GM18508 (cell line): ENCODE data around the gene MKKS.

ENCODE experiments used
- ATAC-seq: cut with Tn5 transposase; IDR thresholded peaks from one replicate; pipeline ENCODE4 v1.9.1; 2021; ENCODE audit warnings: moderate number of reproducible peaks; ENCODE audit not compliant: insufficient read depth, unreplicated experiment

Gene MKKS

DNA sequence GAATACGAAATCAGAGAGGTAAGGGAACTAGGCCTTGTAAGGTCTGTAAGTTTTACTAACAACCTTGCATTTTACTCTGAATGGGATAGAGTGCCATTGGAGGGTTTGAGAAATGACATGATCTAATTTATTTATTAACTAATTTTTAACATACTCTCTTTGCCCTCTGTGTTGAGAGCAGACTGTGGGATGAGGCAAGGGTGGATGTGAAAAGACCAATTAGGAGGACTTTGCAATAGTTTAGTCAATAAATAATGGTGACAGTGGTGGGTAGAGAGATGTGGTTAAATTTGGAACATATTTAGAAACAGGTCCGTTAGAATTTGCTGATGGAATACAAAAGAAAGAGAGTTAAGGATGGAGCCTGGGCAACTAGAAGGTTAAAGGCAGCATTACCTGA lies 60.0 kb downstream of the MKKS start:
- ATAC-seq: no peak

DNA sequence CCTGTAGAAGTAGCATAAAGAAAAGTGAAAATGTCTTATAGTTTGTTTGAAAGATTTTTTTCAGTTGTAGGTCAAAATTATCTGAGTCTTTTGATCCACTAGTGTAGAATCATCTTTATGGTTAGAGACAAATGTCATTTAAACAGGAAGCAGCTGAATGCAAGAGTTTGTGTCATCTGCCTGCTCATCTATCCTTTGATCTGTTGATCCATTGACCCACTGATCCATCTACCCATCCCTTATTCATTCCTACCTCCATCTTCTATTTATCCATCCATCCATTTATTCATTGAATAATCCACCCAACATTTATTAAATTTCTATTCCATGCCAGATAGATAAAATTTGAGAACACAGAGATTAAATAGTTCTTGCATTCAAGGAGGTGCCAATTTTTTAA lies 62.6 kb downstream of the MKKS start:
- ATAC-seq: no peak

DNA sequence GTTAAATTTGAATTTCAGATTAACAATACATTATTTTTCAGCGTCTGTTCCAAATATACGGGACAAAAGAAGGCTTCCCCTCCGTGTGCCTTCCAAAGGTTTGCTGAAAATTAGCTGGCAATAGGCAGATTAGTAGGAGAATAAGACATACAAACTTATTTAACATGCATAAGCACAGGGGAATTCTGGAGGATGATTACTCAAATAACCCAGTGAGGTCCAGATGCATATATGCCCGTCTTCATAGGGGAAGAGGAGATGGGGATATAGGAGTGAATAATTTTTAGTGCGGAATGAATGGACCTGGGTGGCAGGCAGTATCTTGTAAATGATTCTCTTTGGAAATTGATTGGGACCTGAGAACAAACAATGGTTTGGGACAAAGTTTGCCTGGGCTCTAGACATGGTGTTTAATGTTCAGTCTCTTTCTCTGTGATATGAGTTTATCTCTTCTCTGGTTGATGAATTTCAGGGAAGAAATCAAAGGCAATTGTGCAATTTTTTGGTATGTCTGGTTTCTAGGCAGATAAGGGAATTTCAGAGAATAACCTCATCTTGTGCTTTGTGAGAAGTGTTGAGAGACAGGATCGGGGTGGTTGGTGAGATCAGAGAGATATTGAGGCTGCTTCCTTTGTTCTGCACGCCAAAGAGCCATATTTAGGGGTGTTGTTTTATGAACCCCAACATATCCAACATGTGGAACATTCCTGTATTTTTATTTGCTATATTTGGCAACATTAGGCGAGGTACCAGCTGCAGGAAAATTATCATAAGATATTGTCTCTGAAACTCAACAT lies 63.7 kb downstream of the MKKS start:
- no peak for ATAC-seq

DNA sequence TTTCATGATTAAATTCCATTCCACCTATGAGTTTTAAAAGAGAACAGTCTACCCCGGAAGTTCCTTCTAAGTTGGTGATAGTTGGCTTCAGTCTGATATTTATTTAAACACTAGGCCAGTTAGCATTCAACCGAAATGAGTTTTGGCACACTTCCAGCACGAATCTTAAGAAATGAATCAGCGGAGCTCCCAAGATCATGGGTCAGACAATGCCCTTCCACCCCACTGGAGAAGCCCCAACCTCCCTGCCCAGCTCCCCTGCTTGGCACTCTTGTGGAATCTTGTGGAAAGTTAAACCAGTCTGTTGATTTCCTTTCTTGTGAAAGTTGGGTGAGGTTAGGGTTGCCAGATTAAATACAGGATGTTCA lies 64.3 kb downstream of the MKKS start:
- no peak for ATAC-seq

DNA sequence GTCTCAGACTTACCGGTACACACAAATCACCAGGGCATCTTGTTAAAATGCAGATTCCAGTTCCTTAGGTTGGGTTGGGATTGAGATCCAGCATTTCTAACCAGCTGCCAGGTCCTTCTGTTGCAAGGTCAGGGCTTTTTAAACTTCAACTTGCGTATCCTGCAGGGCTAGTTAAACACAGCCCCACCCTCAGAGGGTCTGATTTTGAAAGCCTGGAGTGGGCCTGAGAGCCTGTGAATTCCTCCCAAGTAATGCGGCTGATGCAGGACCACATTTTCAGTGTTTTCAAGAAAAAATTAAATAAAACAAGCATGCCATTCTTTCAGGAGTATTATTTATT lies 65.3 kb downstream of the MKKS start:
- no peak for ATAC-seq

DNA sequence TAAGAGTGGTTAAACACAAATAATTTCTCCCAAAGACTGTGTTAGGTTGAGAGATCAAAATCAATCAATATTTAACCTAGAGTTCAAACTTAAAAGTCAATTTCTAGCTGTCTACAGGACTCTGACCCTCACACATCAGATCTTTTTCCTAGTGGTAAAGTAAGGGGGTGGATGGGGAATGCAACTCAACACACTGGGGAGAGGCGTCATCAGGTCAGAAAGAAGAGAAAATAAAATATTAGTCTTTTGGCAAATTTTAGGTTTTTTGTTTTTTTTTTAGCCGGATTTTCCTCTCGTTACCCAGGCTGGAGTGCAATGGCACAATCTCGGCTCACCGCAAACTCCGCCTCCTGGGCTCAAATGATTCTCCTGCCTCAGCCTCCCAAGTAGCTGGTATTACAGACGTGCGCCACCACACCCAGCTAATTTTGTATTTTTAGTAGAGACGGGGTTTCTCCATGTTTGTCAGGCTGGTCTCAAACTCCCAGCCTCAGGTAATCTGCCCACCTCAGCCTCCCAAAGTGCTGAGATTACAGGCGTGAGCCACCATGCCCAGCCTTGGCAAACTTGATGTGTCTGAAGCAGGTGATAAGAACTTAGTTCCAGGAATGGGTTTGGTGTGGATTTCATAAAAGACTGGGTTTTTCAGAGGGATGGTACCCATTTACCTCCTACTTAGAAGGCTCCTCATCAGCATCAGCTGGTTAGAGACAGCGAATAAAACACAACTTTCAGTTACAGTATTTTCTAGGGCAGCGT lies 65.9 kb downstream of the MKKS start:
- no peak for ATAC-seq

DNA sequence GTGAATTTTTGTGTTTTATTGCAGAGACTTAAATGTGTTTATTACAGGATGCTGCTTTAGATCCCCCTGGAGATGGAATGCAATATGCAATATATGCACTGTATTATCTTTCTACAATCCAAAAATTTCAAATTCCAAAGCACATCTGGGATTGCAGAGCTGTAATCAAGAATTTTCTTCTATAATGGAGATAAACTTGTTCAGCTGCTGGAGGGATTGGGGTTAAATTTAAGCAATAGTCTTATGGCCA lies 66.4 kb downstream of the MKKS start:
- no peak for ATAC-seq

DNA sequence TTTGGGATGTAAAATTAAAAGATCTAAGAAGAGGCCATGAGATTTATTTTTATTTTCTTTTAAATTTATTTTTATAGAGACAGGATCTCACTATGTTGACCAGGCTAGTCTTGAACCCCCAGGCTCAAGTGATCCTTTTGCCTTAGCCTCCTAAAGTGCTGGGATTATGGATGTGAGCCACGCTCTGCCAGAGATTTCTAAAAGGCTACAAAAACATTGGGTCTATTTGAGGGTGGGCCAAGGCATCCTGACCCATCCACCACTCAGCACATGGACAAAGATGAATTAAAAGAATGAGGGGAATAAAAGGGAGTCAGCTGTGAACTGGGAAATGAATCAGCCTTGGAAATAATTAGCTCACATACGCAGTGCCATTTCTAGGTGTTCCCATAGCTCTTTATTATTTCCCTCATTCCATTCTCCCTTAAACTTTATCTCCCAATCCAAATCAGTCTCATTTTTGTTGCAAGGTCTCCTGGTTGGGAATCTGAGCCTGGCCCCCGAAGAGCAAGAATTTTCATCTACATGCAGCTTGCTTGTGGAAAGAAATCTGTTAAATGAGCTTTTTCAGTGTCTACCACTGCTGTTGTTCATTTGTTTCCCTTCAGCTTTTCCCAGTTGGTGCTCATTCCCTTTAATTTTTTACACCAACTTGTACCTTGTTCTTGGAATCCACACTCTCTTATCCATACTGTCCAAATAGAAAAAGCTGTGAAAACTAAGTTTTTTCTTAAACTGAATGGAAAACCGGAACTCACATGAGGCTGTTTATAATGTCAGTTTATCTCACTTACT lies 66.9 kb downstream of the MKKS start:
- ATAC-seq: no peak

DNA sequence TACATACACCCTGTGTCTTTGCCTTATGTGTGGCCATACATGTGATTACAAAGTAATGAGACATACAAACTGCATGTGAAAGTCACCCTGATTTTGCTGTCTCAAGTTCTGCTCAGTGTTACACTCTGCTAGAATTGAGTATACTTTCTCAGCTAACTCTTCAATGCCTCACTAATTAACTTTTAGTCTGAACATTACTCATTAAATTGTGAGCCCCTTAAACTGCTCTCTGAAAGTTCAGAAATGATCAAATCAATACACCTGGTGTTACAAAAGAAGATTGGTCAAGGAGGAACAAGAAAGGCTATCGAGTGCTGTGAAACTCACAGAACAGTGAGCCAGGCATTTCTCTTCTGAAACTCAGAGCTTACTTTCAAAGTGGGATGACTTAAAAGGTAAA lies 71.3 kb downstream of the MKKS start:
- ATAC-seq: peak; percentile 66

DNA sequence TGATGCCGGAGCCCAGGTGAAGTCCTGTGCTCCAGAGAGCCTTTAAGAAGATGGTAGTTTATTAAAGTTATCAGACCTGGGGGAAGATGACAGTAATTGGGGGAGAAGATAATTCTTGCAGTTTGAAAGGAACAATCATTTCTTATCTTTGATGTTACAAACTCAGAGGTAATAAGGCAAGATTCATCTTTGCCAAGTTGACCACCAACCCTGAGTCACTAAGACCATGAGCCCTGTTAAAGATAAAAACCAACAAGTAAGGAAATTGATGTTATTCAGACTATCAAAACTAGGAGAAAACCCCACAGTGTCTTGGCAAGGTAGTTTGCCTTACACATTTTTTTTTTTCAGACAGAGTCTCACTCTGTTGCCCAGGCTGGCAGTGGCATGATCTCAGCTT lies 73.1 kb downstream of the MKKS start:
- no peak for ATAC-seq

DNA sequence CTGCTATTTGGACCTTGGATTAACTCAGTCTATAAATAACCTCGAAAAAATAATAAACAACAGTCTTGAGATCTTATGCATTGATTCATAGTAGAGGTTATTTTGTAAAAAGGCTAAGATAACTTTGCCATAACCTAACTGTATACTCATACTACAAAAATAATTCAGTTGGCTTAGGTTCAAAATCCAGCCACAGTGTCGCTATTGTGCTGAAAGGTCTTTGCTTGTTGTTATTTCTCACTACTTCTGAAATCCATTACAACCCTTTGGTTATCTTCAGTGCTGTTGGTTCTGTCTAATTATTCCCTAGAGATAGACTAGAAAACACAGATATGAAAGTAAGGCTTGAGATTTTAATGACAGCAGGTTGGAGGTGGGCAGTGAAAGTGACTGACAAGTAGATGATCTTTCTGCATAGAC lies 74.4 kb downstream of the MKKS start:
- ATAC-seq: no peak

DNA sequence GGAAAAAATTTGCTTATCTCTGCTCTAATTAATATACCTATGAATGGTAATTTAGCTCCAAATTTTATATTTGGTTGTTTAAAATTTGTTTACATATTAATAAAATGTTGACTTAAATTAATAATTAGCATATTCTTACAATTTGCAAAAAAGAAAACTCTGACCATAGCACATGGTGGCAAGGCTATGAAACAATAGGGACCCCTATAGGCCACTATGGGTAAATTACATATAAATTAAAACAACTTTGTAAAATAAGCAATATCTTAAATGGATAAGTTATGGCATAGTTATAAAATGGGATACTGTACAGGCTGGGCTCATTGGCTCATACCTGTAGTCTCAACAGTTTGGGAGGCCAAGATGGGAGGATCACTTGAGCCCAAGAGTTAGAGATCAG lies 76.0 kb downstream of the MKKS start:
- ATAC-seq: no peak

DNA sequence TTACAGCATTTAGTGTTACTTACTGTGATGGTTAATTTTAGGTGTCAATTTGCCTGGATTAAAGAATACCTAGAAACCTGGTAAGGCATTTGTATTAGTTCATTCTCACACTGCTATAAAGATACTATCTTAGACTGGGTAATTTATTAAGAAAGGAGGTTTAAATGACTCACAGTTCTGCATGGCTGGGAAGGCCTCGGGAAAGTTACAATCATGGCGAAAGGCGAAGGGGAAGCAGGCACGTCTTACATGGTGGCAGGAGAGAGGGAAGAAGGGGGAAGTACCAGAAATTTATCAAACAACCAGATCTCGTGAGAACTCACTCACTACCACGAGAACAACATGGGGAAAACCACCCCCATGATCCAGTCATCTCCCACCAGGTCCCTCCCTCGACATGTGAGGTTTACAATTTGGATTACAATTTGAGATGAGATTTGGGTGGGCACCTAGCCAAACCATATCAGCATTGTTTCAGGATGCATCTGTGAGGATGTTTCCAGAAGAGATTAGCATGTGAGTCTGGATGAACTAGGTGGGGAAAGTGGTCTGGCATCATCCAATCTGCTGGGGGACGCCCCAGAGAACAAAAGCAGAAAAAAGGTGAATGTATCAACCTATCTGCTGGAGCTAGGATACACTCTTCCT lies 76.8 kb downstream of the MKKS start:
- ATAC-seq: no peak

DNA sequence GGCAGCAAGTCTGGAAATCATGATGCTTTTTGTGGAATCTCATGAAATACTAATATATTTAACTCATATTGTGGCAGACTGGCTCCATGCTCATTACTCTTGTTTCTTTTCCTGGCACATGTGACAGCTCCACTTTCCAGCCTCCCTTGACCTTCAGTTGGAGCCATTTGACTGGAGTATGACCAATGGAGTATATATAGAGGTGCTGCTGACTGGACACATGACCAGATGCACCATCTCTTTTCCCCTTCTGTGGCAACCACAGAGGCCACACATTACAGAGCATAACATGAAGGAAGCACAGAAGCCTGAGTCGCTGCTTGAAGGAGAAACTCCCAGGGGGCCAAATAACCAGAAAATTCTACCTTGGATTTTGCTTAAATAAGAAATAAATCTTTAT lies 77.4 kb downstream of the MKKS start:
- no peak for ATAC-seq

DNA sequence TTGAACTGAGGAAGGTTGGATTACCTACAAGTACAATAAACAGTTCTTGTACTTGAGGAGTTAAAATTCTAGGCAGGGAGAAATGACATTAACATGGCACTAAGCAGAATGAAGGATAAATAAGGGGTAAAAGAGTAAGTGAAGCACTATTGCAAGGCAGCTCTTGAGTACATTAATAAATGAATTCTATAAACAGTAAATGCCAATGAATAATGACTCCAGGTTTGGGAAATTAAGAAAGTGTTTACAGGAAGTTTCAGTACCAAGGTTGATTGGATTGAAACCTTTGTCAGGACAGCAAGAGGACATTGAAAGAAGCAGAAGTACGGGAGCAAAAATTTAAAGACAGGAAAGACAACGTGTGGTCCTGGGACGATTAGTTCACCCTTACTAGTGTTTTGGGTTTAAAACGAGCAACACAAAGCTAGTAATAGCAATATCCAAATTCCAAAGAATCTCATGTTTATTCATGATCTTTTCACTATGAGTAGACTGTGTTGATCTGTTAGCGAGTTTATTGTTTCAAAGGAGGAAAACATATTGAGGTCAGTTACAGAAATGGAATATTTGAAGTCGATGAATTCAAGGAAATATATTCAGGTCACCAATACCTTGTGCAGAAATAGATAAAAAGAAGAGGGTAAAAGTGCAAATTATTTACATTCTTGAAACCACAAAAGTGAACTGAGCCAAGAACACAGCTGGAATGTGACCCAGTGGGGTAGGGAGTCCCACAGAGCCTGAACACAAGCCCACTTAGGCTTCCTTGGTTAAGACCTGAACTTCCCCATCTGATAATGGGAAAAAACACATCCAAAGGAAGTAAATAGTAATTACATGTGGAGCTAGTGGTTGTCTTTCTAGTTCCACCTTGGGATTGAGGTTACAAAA lies 80.8 kb downstream of the MKKS start:
- no peak for ATAC-seq
